ENCODE results near the gene GPS1.

The GPS1 gene

DNA sequence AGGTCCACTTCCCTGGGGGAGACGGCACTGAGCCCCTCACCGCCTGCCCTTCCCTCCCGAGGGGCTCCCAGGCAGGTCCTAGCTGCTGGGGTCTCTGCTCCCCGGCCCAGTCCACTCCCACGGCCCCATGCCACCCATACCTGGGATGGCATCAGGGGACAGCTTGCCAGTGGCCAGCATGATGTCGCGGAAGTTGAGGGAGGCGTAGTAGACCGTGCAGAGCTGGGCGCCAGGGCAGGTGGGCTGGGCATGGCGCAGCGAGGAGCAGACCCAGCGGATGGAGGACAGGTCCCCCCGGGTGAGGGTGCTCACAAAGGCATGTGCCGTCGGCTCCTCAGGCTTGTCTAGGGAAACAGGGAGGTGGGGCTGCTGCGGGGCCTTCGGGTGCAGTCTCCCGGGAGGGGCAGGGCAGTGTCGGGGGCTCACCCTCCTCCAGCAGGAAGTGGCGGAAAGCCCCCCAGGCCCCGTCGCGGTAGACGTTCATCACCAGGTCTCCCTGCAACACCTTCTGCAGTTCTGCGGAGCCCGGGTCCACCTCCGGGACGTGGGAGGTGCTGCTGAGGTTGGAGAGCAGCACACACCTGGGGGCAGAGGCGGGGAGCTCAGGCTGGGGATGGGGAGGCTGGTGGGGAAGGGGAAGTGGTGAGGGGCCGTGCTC lies 32.8 kb downstream of the GPS1 start:
- intact Hi-C loops (cut with DNase I; ENCODE audit: low total_unique reads), result no loop called here
- no peak for DNase-seq
- Histone ChIP-seq H3K36me3 (peaks cover 93 to 100% (median 100%) of the 10 kb centered on the region in 3 donors), H3K4me1 (no peaks in the 10 kb centered on the region), H3K9me3 (no peaks in the 10 kb centered on the region), H3K27me3 (no peaks in the 10 kb centered on the region), H3K4me3 (no peak overlapping the region), H3K27ac (no peak overlapping the region)
- TF ChIP-seq, protein P1, sequence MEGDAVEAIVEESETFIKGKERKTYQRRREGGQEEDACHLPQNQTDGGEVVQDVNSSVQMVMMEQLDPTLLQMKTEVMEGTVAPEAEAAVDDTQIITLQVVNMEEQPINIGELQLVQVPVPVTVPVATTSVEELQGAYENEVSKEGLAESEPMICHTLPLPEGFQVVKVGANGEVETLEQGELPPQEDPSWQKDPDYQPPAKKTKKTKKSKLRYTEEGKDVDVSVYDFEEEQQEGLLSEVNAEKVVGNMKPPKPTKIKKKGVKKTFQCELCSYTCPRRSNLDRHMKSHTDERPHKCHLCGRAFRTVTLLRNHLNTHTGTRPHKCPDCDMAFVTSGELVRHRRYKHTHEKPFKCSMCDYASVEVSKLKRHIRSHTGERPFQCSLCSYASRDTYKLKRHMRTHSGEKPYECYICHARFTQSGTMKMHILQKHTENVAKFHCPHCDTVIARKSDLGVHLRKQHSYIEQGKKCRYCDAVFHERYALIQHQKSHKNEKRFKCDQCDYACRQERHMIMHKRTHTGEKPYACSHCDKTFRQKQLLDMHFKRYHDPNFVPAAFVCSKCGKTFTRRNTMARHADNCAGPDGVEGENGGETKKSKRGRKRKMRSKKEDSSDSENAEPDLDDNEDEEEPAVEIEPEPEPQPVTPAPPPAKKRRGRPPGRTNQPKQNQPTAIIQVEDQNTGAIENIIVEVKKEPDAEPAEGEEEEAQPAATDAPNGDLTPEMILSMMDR (IDR thresholded peaks at IDR 0.05), result no peak

DNA sequence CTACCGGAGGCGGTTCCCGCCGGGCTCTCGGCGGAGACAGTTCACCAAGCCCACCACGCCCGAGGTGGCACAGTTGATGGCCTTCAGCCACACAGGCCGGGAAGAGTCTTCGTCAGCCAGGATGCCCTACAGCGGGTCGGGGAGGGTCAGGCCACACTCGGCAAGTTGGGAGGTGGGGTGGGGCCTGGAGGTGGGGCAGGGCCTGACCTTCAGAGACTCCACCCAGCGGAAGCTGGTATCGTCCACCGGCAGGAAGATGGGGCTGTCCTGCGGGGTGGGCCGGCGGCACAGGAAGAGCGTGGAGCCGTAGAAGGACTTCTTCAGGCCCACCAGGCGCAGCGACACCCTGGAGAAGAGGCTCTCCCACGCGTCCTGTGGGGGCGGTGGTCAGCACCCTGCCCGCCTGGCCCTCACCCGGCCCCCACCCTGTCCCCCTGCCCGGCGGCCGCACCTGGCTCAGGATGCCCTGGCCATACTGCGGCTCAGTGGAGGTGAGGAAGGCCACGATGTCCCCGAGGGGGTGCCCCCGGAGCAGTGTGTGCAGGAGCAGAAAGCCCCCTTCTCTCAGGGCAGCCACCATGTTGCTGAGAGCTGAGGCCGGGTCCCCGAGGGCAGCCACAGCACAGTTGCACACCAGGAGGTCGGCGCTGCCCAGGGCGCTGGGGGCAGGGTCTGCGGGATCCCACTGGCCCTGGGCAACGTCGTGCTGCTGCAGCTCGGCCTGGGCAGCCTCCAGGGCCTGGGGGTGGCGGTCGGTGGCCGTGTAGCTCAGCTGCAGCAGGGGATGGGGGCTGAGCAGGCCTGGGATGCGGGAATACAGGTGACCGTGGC lies 33.5 kb downstream of the GPS1 start:
- H3K4me1 ChIP-seq, result no peaks in the 10 kb centered on the region
- intact Hi-C loops (cut with DNase I; ENCODE audit: low total_unique reads), result no loop called here
- no peaks in the 10 kb centered on the region for H3K9me3 ChIP-seq
- peaks cover 97 to 100% (median 100%) of the 10 kb centered on the region in 3 donors for H3K36me3 ChIP-seq
- no peak overlapping the region for H3K27ac ChIP-seq
- TF ChIP-seq, protein P1 (IDR thresholded peaks at IDR 0.05), result no peak
- H3K27me3 ChIP-seq, result no peaks in the 10 kb centered on the region
- H3K4me3 ChIP-seq, result no peak overlapping the region
- DNase-seq, result no peak

DNA sequence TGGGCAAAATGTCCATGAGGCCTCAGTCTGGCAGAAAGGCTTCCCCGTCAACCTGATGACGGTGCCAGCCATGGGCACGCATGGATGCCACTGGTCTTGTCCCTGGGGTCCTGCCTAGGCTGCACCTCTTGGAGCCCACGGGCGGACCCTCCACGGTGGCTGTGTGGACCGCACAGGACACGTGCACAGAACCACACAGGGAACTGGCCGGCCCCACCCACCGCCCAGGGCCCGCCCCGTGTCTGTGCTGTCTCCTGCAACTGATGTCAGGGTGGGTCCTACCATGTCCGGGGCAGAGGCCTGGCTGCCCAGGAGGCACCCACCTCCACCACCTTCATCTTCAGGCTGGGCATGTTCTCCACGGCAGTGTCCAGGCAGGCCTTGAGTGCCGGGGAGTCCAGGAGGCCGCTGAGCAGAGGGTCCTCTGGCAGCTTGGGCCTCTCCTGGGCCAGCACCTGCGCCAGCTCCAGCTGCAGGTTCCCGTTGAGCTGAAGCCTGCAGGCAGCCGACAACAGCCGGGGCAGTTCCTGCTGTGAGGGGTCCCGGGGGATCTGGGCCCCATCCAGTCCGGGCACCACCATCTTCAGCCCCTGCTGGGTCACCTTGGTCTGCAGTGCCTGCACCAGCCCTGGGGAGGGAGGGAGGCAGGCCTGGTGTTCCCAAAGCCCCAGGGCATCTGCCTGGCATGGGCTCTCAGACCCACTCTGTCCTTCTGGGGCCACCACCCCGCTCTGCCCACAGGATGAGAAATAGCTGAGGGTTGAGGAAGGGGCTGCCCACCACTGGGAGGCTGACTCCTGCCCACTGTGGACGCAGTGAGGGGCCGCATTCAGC lies 34.5 kb downstream of the GPS1 start:
- Histone ChIP-seq H3K4me3 (no peak overlapping the region), H3K9me3 (no peaks in the 10 kb centered on the region), H3K36me3 (peaks cover 97 to 100% (median 100%) of the 10 kb centered on the region in 3 donors), H3K4me1 (no peaks in the 10 kb centered on the region), H3K27ac (no peak overlapping the region), H3K27me3 (no peaks in the 10 kb centered on the region)
- intact Hi-C loops (cut with DNase I; ENCODE audit: low total_unique reads), result no loop called here
- DNase-seq, result no peak
- TF ChIP-seq, protein P1 (IDR thresholded peaks at IDR 0.05), result no peak

DNA sequence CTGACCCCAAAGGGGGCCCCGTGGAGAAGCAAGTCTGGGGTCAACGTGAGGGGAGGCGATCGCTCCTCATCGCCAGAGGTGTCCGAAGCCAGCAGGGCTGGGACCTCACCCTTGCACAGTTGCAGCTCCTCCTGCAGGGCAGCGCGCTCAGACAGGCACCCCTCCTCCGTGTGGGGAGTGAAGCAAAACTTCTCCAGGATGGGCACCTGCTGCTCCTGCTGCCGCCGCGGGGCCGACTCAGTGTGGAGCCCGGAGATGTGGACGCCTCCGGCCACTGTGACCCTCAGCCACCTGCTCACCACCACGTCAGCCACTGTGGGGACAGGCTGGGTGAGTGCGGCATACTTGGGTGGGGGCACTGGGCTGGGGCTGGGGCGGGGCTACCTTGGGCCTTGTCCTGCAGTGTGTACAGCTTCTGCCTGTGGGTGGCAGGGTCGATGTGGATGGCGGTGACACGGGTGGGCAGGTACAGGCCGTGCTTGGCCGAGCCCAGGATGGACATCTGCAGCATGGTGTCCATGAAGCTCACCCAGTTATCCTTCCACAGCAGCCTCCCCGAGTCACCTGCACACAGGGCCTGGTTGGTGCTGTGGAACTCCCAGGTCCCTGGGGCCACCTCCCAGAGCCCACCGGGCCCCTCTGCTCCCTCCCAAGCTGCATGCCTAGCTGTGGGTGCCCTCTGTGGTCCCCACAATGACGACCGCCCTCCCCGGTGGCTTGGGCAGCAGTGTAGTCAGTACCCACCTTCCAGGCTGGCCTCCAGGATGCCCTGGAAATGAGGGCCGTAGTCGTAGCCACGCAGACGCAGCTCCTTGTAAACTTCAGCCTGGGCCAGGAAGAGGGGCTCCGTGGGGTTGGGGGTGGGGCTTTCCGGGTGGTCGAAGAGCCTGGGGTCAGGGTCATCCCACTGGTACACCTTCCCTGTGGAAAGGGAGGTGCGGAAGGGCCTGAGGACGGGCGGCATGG lies 35.5 kb downstream of the GPS1 start:
- intact Hi-C loops (cut with DNase I; ENCODE audit: low total_unique reads), result no loop called here
- no peak for DNase-seq
- peaks cover 97 to 100% (median 100%) of the 10 kb centered on the region in 3 donors for H3K36me3 ChIP-seq

More for the DNA sequence above, 35.5 kb downstream of the GPS1 start:
- Histone ChIP-seq H3K4me3 (no peak overlapping the region), H3K27ac (no peak overlapping the region), H3K27me3 (no peaks in the 10 kb centered on the region), H3K9me3 (no peaks in the 10 kb centered on the region), H3K4me1 (no peaks in the 10 kb centered on the region)
- TF ChIP-seq, protein P1 (IDR thresholded peaks at IDR 0.05), result no peak

All from tibial artery (tissue), 4 donors.